ENCODE results near the gene DCTPP1. TPM values are rescaled to one million over a fixed set of nuclear protein-coding genes. Genes with fewer than 3 reads are reported as not detected.

Gene DCTPP1
- total and polyA plus RNA-seq, 2 of the 13 experiments (the other 11 are each of a cell fraction or from before 2014, with no cell fraction given) = 54.8 to 74.4 TPM

DNA sequence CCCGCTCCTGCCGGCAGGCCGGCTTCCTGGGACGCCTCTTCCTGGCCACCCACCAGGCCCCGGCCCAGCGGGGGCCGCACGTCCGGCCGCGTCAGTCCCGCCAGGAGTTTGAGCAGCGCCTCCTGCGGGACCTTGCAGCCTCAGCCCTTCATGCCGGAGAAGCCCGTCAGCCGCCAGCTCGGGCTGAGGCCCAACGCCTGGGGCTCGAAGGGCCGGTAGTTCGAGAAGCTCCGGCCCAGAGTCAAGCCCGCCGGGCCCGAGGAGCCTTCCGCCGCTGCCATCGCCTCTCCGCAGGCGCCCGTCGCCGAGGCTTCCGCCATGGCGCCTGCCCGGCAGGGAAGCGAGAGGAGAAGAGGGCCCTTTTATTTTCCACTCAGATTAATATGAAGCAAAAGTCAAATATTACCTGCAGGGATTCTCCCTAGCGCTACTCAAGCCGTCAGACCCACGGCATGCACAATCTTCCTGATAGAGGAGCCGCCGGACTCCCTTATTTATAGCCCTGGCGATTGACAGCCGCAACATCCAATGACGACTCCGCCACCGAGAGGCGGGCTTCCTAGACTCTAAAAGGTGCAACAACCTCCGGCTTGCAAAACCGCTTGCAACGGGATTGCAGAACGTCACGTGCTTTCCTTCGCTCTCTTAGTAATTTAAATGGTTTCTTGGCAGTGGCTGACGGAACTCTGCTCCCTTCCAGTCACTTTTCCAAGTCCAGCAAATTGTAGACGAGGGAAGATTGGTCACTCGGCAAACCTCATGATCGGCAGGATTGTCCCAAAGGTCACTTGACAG lies 15.8 kb upstream of the DCTPP1 start, which contains the start of gene SEPHS2 (continued):
- TF ChIP-seq, protein P1, sequence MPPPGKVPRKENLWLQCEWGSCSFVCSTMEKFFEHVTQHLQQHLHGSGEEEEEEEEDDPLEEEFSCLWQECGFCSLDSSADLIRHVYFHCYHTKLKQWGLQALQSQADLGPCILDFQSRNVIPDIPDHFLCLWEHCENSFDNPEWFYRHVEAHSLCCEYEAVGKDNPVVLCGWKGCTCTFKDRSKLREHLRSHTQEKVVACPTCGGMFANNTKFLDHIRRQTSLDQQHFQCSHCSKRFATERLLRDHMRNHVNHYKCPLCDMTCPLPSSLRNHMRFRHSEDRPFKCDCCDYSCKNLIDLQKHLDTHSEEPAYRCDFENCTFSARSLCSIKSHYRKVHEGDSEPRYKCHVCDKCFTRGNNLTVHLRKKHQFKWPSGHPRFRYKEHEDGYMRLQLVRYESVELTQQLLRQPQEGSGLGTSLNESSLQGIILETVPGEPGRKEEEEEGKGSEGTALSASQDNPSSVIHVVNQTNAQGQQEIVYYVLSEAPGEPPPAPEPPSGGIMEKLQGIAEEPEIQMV (CRISPR knock-in tag; IDR thresholded peaks at IDR 0.05; ENCODE audit: low read depth) = 0 out of 2 replicates have a peak, but pooled peaks have one; percentile 59
- TF ChIP-seq ZNF558 (CRISPR knock-in tag; IDR thresholded peaks at IDR 0.05; ENCODE audit: borderline replicate concordance) (no peak), MED1 (CRISPR knock-in tag; IDR thresholded peaks at IDR 0.05) (peak; percentile 86), ZNF83 (CRISPR knock-in tag; IDR thresholded peaks at IDR 0.05; ENCODE audit: borderline replicate concordance) (no peak), ZEB1 (IDR thresholded peaks at IDR 0.05; ENCODE audit: insufficient replicate concordance, low read depth) (peak; percentile 61), ZNF546 (CRISPR knock-in tag; conservative IDR thresholded peaks at IDR 0.05) (no peak; the same call in 1 of the 2 replicates), ZNF136 (CRISPR knock-in tag; IDR thresholded peaks at IDR 0.05; ENCODE audit: low read depth) (no peak; the same call in 1 of the 2 replicates), XRCC5 (optimal IDR thresholded peaks at IDR 0.05; ENCODE audit: low read length) (peak; percentile 62), ZNF670 (CRISPR knock-in tag; IDR thresholded peaks at IDR 0.05; ENCODE audit: borderline replicate concordance) (no peak), MBNL3 (CRISPR knock-in tag; conservative IDR thresholded peaks at IDR 0.05) (no peak), NPAS2 (CRISPR knock-in tag; IDR thresholded peaks at IDR 0.05; ENCODE audit: borderline replicate concordance) (no peak), ZBTB21 (CRISPR knock-in tag; IDR thresholded peaks at IDR 0.05) (peak; percentile 2; the same call in 1 of the 2 replicates), SSRP1 (CRISPR knock-in tag; IDR thresholded peaks at IDR 0.05) (no peak), BRD4 (CRISPR knock-in tag; IDR thresholded peaks at IDR 0.05) (no peak; the same call in 1 of the 2 replicates), ZFY (CRISPR knock-in tag; IDR thresholded peaks at IDR 0.05) (peak; percentile 84)
- TF ChIP-seq, protein P2, sequence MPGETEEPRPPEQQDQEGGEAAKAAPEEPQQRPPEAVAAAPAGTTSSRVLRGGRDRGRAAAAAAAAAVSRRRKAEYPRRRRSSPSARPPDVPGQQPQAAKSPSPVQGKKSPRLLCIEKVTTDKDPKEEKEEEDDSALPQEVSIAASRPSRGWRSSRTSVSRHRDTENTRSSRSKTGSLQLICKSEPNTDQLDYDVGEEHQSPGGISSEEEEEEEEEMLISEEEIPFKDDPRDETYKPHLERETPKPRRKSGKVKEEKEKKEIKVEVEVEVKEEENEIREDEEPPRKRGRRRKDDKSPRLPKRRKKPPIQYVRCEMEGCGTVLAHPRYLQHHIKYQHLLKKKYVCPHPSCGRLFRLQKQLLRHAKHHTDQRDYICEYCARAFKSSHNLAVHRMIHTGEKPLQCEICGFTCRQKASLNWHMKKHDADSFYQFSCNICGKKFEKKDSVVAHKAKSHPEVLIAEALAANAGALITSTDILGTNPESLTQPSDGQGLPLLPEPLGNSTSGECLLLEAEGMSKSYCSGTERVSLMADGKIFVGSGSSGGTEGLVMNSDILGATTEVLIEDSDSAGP (CRISPR knock-in tag; IDR thresholded peaks at IDR 0.05; ENCODE audit: borderline replicate concordance) = peak; percentile 96
- TF ChIP-seq, protein P3, sequence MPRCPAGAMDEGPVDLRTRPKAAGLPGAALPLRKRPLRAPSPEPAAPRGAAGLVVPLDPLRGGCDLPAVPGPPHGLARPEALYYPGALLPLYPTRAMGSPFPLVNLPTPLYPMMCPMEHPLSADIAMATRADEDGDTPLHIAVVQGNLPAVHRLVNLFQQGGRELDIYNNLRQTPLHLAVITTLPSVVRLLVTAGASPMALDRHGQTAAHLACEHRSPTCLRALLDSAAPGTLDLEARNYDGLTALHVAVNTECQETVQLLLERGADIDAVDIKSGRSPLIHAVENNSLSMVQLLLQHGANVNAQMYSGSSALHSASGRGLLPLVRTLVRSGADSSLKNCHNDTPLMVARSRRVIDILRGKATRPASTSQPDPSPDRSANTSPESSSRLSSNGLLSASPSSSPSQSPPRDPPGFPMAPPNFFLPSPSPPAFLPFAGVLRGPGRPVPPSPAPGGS (CRISPR knock-in tag; IDR thresholded peaks at IDR 0.05) = peak; percentile 36; the same call in 1 of the 2 replicates
- TF ChIP-seq, protein P4, sequence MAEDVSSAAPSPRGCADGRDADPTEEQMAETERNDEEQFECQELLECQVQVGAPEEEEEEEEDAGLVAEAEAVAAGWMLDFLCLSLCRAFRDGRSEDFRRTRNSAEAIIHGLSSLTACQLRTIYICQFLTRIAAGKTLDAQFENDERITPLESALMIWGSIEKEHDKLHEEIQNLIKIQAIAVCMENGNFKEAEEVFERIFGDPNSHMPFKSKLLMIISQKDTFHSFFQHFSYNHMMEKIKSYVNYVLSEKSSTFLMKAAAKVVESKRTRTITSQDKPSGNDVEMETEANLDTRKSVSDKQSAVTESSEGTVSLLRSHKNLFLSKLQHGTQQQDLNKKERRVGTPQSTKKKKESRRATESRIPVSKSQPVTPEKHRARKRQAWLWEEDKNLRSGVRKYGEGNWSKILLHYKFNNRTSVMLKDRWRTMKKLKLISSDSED (CRISPR knock-in tag; IDR thresholded peaks at IDR 0.05) = no peak
- TF ChIP-seq, protein P5, sequence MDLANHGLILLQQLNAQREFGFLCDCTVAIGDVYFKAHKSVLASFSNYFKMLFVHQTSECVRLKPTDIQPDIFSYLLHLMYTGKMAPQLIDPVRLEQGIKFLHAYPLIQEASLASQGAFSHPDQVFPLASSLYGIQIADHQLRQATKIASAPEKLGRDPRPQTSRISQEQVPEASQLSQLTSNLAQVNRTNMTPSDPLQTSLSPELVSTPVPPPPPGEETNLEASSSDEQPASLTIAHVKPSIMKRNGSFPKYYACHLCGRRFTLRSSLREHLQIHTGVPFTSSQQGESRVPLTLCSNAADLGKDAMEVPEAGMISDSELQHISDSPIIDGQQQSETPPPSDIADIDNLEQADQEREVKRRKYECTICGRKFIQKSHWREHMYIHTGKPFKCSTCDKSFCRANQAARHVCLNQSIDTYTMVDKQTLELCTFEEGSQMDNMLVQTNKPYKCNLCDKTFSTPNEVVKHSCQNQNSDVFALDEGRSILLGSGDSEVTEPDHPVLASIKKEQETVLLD (CRISPR knock-in tag; IDR thresholded peaks at IDR 0.05; ENCODE audit: low read depth) = no peak
- TF ChIP-seq, protein P6, sequence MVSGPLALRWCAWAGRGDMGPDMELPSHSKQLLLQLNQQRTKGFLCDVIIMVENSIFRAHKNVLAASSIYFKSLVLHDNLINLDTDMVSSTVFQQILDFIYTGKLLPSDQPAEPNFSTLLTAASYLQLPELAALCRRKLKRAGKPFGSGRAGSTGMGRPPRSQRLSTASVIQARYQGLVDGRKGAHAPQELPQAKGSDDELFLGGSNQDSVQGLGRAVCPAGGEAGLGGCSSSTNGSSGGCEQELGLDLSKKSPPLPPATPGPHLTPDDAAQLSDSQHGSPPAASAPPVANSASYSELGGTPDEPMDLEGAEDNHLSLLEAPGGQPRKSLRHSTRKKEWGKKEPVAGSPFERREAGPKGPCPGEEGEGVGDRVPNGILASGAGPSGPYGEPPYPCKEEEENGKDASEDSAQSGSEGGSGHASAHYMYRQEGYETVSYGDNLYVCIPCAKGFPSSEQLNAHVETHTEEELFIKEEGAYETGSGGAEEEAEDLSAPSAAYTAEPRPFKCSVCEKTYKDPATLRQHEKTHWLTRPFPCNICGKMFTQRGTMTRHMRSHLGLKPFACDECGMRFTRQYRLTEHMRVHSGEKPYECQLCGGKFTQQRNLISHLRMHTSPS (CRISPR knock-in tag; IDR thresholded peaks at IDR 0.05; ENCODE audit: low read depth) = no peak

Measured in HepG2 (cell line).